Stimulated activated CD4-positive, alpha-beta T cell treated with anti-CD3 and anti-CD28 coated beads, Interleukin-4, amount 100 ng/mL, for 1 hour (primary cell): ENCODE measurements around the gene IFT88.
"Not testable (repeated sequence)": the region's sequence is repeated elsewhere in the genome, so short reads cannot be mapped to it uniquely, and the experiment has no call there.

Experiments
- DNase-seq: peaks from one replicate; pipeline ENCODE4 v3.0.0-alpha.2; 2020

Gene IFT88

DNA sequence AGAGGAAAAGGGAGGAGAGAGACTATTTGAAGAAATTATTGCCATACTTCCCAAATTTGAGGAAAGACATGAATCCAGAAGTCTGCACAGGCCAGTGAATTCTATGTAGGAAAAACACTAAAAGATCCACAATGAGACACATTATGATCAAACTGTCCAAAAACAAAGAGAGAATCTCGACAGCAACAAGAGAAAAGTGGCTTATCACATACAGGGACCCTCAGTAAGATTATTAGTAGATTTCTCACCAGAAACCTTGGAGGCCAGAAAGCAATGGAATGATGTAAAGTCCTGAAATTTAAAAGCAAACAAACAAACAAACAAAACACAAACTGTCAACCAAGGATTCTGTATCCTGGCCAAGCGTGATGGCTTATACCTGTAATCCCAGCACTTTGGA, 80.8 kb downstream of the IFT88 start:
- DNase-seq: no peak

DNA sequence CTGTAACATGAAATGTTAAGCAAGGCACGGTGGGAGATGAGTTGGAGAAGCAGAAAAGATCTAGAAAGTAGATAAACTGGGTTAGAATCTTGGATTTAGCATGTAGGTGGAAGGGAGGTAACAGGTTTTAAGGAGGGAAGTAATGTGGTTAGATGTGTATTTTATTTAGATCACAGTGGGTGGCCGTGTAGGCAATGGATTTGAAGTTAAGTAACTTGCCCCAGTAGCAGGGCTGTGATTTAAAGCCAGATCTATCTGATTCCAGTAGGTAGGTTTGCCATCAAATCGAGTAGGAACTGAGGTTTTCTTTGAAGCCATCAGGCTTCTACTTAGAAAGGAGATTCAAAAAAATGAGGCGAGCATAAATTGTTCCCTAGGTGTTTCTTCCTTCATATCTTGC, 86.0 kb downstream of the IFT88 start:
- DNase-seq: no peak

DNA sequence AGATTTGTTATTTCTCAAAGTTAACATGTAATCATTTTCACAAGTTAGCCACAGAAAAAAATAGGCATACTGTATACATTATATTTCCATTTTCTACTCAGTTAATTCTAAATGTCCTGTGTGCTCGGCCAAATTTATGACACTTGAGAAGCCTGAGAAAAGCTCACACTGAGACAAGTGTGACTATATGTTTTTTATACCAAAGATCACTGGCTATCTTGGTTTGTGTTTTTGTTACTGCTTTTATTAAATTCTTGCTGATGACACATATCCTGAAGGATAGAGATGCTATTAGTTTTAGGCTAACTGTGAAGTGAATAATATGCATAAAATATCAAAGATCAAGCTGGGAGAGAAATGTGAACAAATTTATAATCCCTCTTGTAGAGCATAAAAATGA, 87.2 kb downstream of the IFT88 start:
- no peak for DNase-seq

DNA sequence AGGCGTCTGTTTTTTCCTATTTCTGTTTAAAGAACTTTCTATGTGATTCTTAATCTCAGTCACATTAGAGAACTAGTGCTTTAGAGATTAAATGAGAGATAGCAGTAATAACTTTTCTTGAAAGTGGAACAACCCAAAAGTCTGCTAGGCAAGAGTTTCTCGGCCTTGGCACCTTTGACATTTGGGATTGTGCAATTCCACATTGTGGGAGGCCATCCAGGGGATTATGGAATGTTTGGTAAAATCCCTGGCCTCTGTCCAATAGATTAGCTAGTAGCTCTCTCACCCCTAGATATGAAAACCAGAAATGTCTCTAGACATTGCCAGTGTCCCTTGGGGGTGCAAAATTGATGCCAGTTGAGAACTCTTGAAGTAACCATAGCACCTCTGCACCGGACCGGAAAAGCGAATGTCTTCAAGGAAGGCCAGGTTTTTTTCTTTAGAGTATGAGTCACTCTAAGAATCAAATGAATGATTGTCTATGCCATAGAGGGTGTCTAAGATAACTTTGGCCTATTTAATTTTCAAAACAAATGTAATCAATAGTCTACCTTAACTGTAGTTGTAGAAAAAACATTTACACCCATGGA, 91.6 kb downstream of the IFT88 start:
- no peak for DNase-seq

DNA sequence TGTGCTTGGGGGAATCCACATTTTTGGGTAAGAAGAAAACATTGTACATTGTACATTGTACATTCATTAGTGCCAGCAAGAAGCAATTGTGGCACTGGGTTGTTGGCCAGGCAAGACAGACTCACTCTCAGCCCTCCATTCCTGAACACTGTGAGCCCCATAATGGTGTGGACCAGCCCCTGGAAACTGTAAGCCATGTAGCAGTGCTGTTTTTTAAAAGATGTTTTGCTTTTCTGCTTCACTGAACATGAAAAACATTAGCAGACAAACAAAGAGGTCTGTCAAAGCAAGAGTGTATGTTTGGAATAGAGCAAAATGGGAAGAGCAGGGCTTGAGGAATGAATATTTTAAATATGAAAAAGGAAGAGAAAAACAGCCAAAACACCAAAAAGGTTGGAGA, 97.4 kb downstream of the IFT88 start:
- no peak for DNase-seq

DNA sequence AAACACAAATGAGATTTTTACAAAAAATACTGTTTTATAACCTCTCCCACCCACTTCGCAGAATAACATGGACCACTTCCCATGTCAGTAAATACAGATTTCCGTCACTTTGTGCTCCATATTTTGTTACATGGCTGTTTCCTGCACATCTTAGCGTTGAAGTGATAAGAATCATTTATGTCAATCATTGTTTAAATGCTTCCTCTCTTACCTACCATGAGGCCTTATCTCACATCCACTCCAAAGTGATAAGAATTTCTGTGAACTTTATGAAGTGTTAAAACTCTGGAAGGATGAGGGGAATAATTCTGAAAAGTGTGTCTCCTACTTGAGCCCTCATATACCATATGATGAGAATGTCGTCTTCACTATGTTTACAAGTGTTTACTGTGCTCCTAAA, 100.0 kb downstream of the IFT88 start:
- DNase-seq: no peak

DNA sequence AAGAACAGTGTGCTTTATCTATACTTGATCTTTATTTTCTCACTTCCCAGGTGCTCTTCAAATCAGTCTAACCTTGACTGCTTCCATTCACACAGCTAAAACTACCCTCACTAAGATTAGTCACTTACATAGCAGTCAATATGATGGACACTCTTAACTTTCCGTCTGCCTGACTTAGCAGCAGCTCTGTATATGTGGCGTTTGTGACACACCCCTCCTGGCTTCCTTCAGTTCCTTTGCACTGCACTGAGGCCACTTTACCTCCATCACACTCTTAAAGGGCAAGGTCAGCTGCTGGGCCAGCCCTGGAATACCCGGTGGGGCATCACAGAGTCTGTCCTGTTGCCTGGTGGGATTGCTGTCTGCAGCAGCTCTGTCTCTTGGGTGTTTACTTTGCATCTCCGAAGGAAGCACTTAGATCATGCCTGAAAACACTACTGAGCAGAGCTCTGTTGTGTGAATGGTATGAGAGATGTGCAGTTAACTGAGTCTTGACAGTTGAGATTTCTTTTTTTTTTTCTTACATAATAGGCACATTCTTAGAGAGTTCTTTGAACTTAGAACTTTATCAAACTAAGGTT, 101.0 kb downstream of the IFT88 start:
- no peak for DNase-seq

DNA sequence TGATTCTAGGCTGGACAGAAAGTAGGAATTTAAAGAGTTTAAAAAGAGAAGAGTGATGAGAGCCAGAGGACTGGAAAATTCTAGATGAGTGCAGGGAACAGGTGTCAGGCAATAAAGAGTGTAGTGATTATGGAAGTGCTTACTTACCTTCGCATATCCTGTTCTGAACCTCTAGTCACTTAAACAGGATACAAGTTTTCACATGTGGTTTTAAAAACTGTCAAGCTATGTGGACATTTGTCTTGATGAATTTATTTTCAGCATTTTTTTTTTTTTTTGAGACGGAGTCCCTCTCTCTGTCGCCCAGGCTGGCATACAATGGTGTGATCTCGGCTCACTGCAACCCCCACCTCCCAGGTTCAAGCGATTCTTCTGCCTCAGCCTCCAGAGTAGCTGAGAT, 102.2 kb downstream of the IFT88 start:
- DNase-seq: no peak

DNA sequence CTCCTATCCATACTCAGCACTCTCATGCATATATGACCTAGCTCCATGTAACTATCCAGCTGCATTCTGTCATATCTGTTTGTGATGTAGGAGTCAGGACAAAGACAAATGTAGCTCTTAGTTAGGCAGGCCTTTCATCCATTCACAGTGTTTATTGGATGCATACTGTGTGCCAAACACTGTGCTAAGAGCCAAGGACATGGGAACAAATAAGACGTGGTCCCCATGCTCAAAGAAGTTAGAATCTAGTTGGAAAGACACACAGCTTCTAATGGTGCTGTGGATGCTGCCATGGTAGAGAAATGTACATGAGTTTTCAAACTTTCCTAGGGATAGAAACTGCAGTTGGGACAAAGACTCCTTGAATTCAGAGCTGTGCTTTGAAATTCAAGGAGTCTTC, 104.8 kb downstream of the IFT88 start:
- no peak for DNase-seq

DNA sequence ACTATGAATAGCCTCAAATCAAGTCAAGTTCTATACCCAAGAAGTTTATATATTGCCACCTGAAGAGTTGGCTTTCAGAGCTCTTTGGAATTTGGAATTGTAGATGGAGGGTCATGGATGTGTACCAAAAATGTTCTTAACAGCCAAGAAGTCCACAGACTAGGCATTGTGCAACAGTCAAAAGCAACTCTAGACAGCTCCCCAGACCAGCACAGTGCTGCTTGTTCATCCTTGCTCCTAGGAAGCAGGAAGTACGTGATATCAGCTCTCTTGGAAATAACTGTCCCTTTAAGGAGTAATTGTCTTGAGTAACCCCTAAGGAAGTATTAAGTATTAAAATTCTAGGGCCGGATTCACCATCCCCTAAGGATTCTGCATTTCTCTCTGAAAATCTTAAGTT, 105.8 kb downstream of the IFT88 start:
- no peak for DNase-seq

DNA sequence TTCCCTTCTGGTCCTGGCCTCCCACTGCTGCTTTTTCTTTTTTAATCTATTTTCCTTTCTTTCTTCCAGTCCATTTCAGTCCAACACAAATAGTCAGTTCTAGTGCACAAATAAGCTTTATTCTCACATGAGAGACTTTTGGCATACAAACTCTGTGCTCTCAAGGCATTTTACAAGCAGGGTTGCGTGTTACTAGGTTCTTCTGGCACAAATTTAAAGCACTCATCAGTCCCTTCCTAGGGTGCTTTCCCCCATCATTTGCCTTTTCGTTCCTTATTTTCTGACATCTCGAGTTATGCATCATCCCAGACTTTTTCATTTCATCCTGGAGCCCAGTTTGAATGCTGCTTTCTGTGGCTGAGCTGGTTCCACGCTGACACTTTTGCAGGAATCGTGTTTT, 106.8 kb downstream of the IFT88 start:
- no peak for DNase-seq

DNA sequence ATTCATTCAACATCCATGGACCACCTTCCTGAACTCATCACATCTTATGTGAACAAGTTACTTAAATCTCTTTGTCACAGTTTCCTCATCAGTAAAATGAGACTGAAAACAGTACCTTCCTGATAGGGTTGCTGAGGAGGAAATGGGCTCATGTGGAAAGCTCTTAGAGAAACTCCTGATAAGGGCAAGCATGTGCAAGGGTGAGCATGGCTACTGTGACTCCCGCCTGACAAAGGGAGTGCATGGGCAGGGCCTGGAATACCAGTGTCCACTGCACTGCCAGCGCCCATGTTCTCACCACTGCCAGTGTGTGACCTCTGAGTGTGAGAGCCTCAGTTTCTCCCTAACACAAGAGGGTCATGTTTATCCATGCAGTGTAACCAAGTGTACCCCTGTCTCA, 109.3 kb downstream of the IFT88 start:
- DNase-seq: no peak

DNA sequence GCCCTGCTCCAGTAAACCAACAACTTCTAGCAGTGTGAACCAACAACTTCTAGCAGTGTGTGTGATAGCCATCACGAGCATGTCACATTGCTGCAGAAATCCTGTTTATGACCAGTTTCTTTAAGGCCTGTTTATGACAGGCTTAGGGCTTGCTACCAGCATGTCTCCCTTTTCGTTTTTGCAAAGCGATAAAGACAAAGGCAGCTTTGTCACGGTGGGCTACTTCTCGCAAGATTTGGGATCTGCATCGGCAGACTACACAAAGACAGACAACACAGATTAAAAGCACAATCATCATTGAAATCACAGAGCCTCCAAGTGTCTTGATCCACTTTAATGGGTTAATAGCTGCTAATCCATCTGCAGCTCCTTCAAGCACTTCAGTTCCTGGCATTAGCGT, 111.6 kb downstream of the IFT88 start:
- not testable (repeated sequence) for DNase-seq

DNA sequence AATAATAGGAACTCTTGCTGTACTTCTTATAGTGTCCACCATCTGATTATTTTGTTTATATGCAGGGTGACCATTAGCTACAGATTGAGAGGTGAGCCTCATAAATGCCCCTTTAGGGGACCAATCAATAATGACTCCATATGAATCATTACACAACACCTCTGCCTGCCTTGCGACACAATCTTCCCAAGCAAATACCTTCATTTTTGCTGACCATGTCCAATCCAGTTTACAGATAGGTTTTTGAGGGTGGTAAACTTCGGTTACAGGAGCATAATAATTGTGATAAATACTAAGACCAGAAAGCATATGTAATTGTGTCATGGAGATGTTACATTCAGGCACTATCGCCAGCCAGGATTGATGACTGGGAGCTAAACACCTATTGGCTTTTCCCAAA, 112.9 kb downstream of the IFT88 start:
- DNase-seq: no peak

DNA sequence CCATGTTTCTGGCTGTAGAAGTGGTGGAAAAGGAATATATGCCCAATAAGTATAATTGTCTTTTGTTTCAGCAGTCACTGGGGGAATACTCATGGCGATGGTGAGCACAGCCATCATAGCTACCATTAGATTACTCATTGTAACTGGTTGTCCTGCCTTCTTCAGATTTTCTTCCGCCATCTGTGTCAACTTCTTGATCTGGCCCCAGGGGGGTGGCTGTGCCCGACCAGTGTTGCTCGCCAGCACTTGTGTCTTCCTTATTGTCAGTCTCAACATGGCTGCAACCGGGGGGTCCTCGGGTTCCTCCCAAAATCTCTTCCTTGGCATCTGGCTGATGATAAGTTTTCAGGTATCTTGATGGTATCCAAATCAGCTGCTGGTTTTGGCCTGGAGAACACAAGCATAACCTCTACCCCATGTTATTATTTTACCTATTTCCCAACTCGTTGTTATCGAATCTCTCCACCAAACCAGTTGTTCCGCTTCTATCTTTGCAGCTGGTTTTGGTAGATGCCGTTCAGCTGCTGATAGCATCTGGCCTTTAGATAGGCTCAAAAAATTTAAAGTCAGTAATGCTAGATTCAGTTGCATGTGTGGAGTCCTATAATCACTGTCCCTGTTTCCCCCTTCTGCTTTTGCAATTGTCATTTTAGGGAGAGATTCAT, 113.6 kb downstream of the IFT88 start:
- no peak for DNase-seq

DNA sequence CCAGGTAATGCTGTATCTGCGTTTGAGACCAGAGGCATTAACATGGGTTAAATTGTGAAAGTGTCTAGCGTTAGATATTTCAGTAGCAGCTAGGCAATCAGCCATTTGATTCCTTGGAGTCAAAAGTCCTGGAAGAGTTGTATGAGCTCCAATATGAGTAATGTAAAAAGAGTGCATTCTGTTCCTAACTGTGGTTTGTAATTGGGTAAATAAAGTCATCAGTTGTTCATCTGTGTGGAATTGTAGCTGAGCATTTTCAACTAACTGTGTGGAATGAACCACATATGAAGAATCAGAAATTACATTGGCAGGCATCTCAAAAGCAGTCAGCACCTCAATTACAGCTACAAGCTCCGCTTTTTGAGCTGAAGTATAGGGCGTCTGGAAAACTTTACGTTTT, 114.5 kb downstream of the IFT88 start:
- DNase-seq: not testable (repeated sequence)

DNA sequence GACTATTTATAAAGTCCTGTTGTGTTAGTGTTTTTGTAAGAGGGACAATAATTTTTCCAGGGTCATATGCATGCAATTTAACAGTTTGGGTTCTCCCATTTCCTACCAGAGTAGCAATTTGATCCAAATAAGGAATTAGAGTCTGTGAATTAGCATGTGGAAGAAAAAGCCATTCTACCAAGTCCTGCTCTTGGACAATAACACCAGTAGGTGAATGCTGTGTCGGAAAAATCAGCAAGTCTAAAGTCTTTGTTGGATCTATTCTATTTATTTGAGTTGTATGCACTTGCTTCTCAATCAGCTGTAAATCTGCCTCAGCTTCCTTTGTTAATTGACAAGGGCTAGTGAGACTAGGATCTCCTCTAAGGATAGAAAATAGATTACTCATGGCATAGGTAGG, 115.1 kb downstream of the IFT88 start:
- no peak for DNase-seq

DNA sequence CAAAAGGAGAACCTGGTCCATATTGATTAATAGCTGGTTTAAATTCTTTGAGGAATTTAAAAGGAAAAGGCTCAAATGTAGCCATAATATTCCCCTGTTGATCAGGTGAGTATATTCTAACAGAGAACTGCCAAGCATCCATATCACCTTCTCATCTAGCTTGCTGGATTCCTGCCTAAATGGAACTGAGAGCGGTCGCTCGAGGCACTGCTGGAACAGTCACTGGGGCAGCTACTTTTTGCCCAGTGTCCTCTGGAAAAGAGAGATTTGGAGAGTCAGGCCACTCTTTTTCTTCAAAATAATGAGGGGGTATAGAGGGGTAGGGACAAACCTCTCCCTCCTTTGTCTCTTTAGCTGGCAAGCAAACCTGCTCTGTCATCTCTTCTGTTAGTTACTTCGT, 117.1 kb downstream of the IFT88 start:
- DNase-seq: no peak

DNA sequence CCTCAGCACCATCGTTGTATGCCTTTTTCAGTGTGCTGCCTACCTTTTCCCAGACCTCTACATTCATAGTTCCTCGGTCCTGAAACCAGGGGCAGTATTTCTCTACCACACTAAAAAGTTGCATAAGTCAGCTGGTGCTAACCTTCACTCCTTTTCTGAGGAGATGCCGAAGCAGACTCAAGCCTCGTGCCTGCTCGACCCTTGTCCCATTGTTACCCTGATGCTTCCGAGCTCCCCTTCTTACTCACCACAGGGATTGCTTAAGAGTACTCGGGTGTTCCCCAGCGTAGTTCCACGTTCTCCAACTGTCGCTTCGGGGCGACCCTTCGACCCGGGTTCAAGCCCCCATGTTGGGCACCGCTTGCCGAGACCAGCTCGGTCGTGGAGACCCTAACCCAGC, 117.6 kb downstream of the IFT88 start:
- no peak for DNase-seq

DNA sequence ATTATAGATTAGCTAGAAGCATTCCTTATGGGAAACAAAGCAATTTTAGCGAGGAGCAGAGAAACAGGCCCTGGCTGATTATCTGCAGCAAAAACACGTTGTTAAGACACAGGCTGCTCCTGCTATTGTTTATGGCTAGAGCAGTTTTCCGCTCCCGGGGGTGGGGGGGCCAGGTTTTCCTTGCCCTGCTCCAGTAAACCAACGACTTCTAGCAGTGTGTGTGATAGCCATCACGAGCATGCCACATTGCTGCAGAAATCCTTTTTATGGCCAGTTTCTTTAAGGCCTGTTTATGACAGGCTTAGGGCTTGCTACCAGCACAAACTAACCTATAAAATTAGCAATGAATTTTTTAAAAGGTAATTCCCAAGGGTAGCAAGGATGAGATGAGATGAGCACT, 118.1 kb downstream of the IFT88 start:
- no peak for DNase-seq

DNA sequence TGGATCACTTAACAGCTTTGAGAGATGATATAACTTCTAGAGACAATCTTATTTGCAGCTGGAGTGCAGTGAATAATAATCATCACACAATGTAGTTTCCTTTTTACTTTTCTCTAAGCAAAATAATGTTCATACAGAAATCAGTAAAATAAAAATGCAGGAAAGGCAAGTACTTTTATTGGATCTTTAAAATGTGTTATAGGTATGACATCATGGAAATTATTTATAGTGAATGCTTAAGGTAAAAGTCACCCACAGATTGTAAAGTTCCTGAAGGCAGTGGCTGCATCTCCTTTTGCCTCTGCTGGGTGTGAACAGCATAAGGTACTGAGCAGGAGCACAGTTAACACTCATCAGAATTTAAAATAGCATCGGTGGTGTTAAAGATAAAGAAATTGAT, 119.2 kb downstream of the IFT88 start:
- no peak for DNase-seq

DNA sequence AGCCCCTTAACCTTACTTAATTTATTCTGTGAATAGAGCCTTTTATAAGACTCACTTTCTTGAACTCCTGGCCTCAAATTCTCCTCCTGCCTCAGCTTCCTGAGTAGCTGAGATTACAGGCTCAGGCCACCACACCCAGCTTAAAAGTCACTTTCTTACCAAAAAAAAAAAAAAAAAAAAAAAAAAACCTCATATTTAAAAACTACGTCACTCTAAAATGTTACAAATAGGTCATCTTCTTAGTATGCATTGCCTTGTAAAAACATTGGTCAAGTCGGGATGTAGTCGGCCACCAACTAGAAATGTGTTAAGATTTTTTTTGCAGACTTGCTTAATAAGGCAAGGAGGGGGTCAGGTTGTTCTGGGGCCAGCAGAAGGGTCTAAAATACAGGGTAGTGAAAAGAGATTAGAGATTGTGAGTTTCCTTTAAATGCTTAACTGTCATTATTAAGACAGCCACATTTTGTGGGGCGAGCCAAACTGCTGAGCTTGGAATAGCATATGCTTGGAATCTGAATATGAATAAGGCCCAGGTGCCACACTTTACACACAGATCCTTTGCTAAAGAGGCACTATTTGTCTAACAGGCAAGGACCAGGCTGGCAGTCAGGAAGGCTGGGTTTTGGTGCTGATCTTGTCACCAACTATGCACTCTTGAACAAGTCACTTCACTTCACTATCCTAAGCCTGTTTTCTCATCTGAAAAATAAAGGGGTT, 120.1 kb downstream of the IFT88 start:
- DNase-seq: no peak

DNA sequence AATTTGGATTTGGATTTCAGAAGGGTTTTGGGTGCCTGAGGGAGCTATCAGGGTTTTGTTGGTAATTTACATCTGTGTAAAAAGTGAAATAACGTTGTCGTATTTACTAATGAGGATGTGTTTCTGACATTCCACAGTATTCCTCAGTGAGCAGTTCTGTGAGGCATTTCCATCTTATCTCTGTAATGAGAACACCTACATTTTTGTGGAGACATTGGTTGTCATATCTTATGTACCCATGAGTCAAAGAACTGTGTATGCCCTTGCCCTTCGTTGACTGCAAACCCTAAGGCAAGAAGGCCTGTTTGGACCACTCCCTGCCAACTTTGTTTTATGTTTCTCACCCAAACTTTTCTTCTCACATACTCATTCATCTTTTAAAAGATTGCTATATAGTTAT, 122.3 kb downstream of the IFT88 start:
- no peak for DNase-seq

DNA sequence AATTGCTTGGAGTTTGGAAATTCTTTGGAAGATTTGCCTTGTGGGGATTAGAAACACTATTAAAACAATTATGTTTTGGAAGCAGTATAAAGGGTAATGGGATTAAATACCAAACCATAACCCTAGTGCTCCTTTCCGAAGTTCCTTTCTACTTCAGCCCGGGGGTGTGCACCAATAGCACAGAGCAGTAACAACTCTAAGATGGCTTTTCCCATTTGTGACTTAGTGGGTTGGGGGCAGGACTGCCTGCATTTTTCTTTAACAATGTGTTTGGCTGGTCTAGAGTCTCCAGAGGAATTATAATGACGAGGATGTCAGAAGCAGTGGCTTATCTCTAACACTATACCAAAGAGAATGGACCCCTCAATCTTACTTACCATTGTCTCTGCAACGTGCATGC, 124.7 kb downstream of the IFT88 start:
- DNase-seq: no peak
